GM19238 (cell line): ENCODE data around the gene SCGN.
"Not testable (repeated sequence)": the region's sequence is repeated elsewhere in the genome, so short reads cannot be mapped to it uniquely, and the experiment has no call there.

Experiments
- DNase-seq: peaks from one replicate; pipeline ENCODE4 v3.0.0; 2011; ENCODE audit warnings: low spot score; ENCODE audit not compliant: insufficient read length

The SCGN gene

DNA sequence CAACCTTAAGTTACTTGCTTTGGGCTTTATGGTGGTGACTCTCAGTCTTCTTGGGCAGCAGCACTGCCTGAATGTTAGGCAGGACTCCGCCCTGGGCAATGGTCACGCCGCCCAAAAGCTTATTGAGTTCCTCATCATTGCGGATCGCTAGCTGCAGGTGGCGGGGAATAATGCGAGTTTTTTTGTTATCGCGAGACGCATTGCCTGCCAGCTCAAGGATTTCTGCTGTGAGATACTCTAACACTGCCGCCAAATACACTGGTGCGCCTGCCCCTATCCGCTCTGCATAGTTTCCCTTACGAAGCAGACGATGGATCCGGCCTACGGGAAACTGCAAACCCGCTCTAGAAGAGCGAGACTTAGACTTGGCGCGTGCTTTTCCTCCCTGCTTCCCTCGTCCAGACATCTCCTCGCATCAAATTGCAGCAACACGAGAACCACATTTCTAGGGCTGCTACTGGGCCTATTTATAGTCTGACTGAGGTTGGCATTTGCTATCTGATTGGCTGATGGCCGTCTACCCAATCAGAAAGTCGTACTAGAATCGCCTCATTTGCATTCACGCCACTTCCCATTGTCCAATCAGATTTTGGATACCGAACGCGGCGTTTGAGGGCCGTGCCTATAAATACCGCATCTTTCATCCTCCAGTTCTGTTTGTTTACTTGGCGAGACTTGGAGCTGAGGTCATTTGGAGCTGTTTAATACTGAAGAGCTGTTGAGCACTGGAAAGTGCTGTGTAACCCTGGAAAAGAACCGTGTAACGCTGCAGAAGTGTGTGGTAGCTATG is 74.3 kb downstream of the SCGN start:
- no peak for DNase-seq

DNA sequence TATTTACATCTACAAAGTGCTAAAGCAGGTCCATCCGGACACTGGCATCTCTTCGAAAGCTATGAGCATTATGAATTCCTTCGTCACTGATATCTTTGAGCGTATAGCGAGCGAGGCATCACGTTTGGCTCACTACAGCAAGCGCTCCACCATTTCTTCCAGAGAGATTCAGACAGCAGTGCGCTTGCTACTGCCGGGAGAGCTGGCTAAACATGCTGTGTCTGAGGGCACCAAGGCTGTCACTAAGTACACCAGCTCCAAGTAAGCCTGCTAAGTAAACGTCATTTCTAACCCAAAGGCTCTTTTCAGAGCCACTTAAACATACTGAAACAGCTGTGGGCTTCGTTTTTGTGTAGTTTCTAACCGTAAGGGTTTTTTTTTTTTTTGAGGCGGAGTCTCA is 75.0 kb downstream of the SCGN start:
- no peak for DNase-seq

DNA sequence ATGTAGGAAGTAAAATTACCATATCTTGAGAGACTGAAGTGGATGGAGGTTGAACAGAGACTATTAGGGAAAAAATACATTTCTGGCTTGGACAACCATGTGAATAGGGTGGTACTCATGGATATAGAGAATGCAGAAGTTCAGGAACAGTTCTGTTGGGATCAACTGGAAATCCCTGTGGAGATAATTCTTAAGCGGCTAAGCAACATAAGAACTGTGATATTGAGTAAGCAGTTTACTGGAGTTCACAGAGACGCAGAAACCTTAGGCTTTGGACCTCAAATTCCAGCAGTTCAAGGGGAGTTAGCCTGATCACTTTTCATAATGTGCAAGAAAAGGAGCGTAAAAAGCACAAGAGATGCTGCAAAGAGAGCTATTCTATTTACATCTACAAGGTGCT is 78.9 kb downstream of the SCGN start:
- no peak for DNase-seq

DNA sequence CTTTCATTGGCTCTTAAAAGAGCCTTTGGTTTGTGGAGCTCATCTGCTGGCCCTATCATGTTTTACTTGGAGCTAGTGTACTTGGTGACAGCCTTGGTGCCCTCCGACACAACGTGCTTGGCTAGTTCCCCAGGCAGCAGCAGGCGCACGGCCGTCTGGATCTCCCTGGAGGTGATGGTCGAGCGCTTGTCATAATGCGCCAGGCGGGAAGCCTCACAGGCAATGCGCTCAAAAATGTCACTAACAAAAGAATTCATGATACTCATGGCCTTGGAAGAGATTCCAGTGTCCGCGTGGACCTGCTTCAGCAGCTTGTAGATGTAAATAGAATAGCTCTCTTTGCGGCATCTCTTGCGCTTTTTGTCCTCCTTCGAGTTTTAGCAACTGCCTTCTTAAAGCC is 79.7 kb downstream of the SCGN start:
- no peak for DNase-seq

DNA sequence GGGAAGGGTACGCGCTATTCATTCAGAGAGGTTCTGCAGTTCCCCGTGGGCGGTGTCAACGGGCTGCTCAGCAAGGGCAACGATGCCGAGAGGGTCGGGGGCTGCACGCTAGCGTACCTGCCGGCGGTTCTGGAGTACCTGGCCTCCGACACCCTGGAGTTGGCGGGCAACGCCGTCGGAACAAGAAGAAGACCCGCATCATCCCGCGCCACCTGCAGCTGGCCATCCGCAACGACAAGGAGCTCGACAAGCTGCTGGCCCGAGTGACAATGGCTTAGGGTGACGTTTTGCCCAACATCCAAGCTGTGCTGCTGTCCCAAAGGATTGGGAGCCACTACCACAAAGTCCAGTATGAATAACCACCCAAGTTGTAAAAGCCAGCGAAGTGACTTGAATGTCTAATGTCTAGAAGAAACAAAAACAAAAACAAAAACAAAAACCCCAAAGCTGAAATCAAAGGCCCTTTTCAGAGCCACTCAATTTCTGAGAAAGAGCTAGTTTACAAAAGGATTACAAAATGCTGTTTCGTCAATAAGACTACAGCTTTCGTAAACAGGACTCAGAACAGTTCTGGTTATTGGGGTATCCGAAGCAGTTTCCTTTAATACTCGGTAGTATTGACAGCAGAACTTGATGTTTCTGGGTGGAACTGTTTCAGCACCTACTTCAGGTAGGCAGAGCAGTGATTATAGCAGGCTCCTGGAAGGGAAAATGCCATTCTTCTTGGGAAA is 80.6 kb downstream of the SCGN start:
- DNase-seq = no peak

DNA sequence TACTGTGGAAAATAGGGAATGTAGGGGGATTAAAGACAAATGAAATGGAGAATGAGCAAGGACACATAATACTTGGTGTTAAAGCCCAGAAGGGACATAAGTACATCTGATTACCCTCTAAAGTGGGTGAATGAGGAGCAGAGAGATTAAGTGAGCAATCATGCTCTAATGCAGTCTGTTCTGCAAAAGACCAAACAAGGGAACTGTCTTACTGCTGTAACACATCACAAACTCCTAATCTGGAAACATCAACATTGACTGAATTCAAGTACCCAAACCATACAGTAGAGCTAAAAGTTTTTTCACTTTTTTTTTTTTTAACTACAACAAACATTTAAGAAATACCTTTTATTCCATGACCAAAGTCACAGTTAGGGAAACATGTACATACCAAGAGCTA is 83.2 kb downstream of the SCGN start:
- DNase-seq = no peak

DNA sequence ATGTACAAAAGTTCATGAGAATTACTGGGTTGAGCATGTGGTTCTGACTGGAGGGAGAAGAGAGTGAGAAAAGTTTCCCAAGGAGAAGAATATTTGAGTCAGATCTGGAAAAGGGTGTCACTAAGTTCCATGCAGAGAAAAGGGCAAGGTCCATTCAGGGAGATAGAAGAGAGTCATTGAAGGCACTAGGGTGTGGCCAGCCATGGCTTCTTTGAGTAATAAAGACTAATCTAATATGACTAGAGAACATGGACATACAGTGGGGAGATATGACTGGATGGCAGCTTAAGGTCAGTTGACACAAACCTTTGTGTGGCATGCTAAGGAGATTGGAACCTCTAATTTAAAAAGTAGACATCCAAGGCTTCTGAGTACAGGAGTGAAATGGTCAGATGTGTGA is 91.9 kb downstream of the SCGN start:
- no peak for DNase-seq

DNA sequence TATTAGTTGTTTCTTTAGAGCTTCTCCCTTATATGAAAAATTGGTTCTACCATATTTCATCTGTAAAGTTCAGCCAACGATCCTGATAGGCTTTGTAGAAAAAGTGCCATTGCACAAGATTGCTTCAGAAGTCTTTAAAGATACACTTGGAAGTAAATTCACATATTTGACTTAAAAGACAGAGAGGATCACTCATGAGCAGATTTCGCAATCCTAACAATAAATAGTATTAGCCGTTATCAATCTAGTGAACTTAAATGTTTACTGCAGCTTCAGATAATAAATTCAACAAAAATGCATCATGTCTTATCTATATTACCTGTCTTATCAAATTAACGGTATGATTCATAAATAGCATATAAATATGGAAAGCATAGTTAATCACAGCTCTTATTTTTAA is 93.8 kb downstream of the SCGN start:
- DNase-seq = no peak

DNA sequence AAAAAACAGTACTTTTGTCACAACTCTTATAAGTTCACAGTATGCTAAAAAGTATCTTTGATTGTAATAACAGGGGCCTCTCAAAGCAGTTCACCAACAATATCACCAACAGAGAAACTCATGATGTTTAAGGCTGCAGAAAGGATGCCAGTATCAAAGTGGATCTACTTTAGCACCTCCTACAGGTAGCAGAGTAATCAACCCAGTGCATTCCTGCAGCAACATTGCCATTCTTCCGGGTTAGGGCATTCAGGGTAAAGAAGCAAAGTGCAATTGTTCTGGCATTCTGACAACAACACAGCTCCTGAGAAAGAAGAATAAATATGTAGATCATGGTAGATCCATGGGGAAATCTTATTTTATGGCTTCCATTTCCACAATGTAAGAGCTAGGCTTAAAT is 95.0 kb downstream of the SCGN start:
- no peak for DNase-seq

DNA sequence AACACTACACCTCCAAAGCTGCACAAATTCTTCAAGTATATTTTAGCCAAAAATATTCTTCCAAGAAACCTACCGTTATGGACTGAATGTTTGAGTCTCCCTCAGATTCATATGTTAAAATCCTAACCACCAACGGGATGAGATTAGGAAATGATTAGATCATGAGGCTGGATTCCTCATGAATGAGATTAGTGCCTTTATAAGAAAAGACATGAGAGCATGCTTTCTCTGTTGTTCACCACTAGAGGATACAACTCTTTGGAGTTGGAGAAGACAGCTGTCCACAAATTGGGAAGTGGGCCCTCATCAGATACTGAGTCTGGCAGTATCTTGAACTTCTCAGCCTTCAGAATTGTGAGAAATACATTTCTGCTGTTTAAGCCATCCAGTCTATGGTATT is 95.5 kb downstream of the SCGN start:
- DNase-seq = no peak

DNA sequence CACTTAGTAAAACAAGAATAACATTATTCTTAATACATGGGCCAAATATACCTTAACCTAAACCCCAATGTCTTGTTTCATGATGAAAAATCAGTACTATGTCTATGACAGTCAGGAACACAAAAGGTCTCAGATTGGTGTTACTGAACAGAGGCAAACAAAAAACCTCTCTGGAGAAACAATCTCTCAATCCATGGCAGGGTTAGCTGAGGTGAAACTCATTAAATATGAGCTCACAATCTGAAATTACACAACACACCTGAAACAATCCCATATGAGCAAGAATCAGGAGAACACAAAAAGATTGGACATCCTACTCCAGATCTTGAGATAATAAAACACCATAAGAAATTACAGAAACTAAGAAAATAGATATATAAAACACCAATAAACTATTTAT is 96.0 kb downstream of the SCGN start:
- no peak for DNase-seq

DNA sequence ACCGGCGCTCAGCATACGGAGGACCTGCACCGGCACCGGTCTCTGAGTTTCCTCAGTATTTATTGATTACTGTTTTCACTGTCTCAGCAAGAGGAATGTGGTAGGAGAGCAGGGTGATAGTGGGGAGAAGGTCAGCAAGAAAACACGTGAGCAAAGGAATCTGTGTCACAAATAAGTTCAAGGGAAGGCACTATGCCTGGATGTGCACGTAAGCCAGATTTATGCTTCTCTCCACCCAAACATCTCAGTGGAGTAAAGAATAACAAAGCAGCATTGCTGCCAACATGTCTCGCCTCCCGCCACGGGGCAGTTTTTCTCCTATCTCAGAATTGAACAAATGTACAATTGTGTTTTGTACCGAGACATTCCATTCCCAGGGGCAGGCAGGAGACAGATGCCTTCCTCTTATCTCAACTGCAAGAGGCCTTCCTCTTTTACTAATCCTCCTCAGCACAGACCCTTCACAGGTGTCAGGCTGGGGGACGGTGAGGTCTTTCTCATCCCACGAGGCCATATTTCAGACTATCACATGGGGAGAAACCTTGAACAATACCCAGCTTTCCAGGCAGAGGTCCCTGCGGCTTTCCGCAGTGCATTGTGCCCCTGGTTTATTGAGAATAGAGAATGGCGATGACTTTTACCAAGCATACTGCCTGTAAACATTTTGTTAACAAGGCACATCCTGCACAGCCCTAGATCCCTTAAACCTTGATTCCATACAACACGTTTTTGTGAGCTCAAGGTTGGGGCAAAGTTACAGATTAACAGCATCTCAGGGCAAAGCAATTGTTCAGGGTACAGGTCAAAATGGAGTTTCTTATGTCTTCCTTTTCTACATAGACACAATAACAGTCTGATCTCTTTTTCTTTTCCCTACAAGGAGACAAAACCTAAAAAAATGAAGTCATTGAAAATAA is 96.8 kb downstream of the SCGN start:
- DNase-seq = not testable (repeated sequence)

DNA sequence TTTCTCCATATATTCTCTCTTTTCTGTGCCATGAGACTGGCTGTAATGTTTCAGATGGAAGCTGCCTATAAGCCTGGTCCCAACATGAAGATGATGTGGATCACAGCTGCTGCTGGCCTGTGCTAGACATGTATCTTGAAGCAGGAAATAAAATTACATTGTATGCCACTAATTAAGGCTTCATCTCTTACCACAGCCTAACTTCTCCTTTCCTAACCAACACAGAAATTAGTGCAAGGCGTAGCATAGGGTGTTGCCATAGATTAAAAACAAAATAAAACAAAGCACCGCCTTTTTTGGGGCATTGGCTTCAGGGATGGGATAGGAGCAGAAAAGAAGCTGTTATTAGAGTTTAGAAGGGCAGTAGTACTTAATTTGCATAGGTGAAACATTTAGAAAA is 97.8 kb downstream of the SCGN start:
- no peak for DNase-seq

DNA sequence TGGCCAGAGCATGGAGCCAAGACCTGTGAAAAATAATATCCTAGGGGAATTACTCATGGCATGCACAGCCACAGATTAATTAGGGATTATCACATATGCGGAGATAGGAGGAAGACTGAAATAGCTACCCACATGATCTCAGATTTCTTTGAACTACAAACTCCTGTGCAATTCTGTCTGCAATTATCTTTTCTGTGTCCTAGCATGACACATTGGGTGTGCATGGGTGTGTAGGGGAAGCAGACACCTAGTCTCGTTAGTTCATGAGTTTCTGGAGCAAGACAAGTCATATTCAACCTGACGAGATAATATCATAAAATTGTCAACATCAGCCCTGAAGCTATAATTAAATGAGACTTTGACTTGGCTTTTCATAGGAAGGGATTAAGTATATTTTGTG is 98.9 kb downstream of the SCGN start:
- DNase-seq = no peak
